ENCODE data around the gene FOXS1. TPM values are rescaled to one million over a fixed set of nuclear protein-coding genes. Genes with fewer than 3 reads are reported as not detected.

The FOXS1 gene
- total RNA-seq, 1 experiment from 2014 or later = 0.22 TPM

DNA sequence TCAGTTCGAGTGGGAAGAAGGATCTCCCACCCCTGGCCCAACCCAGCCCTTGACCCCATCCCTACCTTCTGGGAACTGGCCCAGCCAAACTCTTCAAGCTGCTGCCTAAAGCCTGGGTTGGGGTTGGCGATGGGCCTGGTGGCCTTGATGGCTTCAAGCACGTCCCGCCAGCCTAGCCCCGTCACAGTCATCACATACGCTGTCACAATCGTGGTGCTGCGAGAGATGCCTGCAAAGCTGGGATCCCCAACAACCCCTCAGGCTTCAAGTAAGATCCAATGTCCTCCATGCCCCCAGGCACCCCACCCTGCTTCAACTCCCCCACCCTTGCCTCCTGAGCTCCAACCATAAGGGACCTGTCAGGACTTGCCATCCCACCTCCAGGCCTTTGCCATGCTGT lies 17.1 kb upstream of the FOXS1 start:
- Histone ChIP-seq H3K23ac (ENCODE audit: insufficient read length, low read depth, low read length) (no peak overlapping the region), H2AK5ac (ENCODE audit: insufficient read length, low read length) (no peak overlapping the region), H3K4me1 (ENCODE audit: insufficient read depth, low read length) (peaks cover 3% of the 10 kb centered on the region; the same call in 1 of the 2 replicates), H2BK15ac (ENCODE audit: low read depth, low read length) (no peak overlapping the region), H4K5ac (ENCODE audit: insufficient read length, low read depth, low read length) (no peak overlapping the region), H3K27ac (ENCODE audit: insufficient read length, low read depth, low read length) (no peak overlapping the region), H3K14ac (ENCODE audit: insufficient read depth, low read length) (no peak overlapping the region), H2AFZ (ENCODE audit: low read length) (no peak overlapping the region), H3K27me3 (ENCODE audit: insufficient read depth, low read length) (no peaks in the 10 kb centered on the region), H2BK120ac (ENCODE audit: low read depth, low read length, poor library complexity, severe bottlenecking) (no peak overlapping the region), H4K20me1 (ENCODE audit: control insufficient read depth, insufficient read depth, insufficient read length) (no peaks in the 10 kb centered on the region), H3K9ac (ENCODE audit: extremely low read depth, insufficient read length, low read length) (no peak overlapping the region), H3K23me2 (ENCODE audit: insufficient read length, low read depth, low read length, poor library complexity, severe bottlenecking) (peaks cover 13% of the 10 kb centered on the region), H3T11ph (ENCODE audit: low read length) (no peak overlapping the region), H2BK12ac (ENCODE audit: insufficient read length, low read depth, low read length) (no peak overlapping the region), H3K9me3 (ENCODE audit: control insufficient read depth, low read depth, low read length) (no peaks in the 10 kb centered on the region), H3K79me2 (ENCODE audit: insufficient read depth, low read length) (no peaks in the 10 kb centered on the region), H3K79me1 (ENCODE audit: insufficient read depth, low read depth, low read length, poor library complexity, severe bottlenecking) (no peaks in the 10 kb centered on the region), H4K91ac (ENCODE audit: insufficient read length, low read depth, low read length) (no peak overlapping the region), H3K4me2 (ENCODE audit: insufficient read depth, insufficient read length, low read length) (peak overlapping the region; percentile 66), H2BK20ac (ENCODE audit: low read depth, low read length, poor library complexity, severe bottlenecking) (no peak overlapping the region), H2BK5ac (ENCODE audit: insufficient read length, low read length) (no peak overlapping the region), H3K18ac (ENCODE audit: insufficient read length, low read depth, low read length) (no peak overlapping the region), H3K56ac (ENCODE audit: insufficient read length, low read depth, low read length) (no peak overlapping the region), H4K8ac (replicated peaks; ENCODE audit: insufficient read length, low read depth, low read length) (no peak overlapping the region), H3K4ac (ENCODE audit: low read depth, low read length) (no peak overlapping the region)
- Mint-ChIP-seq H3K27ac (no peak overlapping the region), H3K27me3 (ENCODE audit: low read depth) (peaks cover 24% of the 10 kb centered on the region), H3K9me3 (no peaks in the 10 kb centered on the region), H3K4me3 (peak overlapping the region; percentile 84 to 85), H3K36me3 (ENCODE audit: insufficient read depth in 1 of 3, low read depth in 3 of 3) (no peaks in the 10 kb centered on the region; a peak in 1 of 7 replicates), H3K4me1 (peaks cover 30 to 33% of the 10 kb centered on the region in 2 experiments)
- TF ChIP-seq CTCF (conservative IDR thresholded peaks at IDR 0.05) = no peak
- WGBS (ENCODE audit: extremely low coverage, insufficient read length, low lambda C conversion rate) = no CpG with 5 or more reads among the region's 8 CpGs
- DNase-seq = peak; percentile 25
